H9 (cell line): ENCODE data around the gene RBM19. TPM values are rescaled to one million over a fixed set of nuclear protein-coding genes. Genes with fewer than 3 reads are reported as not detected.

Experiments
- DNase-seq: peaks from one replicate; pipeline ENCODE4 v3.0.0-alpha.2; 2017
- H2AFZ ChIP-seq: one replicate; pipeline ENCODE4 v1.6.1; 2013; ENCODE audit warnings: mild to moderate bottlenecking, low read length, control low read depth, moderate library complexity
- H2AK5ac ChIP-seq: 2 replicates; pipeline ENCODE4 v1.6.1; 2013; ENCODE audit warnings: low read length, control low read depth, mixed read lengths; ENCODE audit not compliant: insufficient read length
- H2BK120ac ChIP-seq: one replicate; pipeline ENCODE4 v1.6.1; 2013; ENCODE audit warnings: low read depth, mild to moderate bottlenecking, low read length, control low read depth, inconsistent platforms; ENCODE audit not compliant: poor library complexity, severe bottlenecking
- H2BK12ac ChIP-seq: 2 replicates; pipeline ENCODE4 v1.6.1; 2013; ENCODE audit warnings: low read length, control low read depth, mixed read lengths, low read depth; ENCODE audit not compliant: insufficient read length
- H2BK15ac ChIP-seq: 2 replicates; pipeline ENCODE4 v1.6.1; 2013; ENCODE audit warnings: low read depth, low read length, control low read depth
- H2BK20ac ChIP-seq: one replicate; pipeline ENCODE4 v1.6.1; 2013; ENCODE audit warnings: low read depth, mild to moderate bottlenecking, low read length, control low read depth, inconsistent platforms; ENCODE audit not compliant: poor library complexity, severe bottlenecking
- H2BK5ac ChIP-seq: 2 replicates; pipeline ENCODE4 v1.6.1; 2013; ENCODE audit warnings: low read length, control low read depth, mixed read lengths; ENCODE audit not compliant: insufficient read length
- H3K14ac ChIP-seq: 2 replicates; pipeline ENCODE4 v1.6.1; 2013; ENCODE audit warnings: low read length, control low read depth; ENCODE audit not compliant: insufficient read depth
- H3K18ac ChIP-seq: 2 replicates; pipeline ENCODE4 v1.6.1; 2013; ENCODE audit warnings: low read depth, mild to moderate bottlenecking, mixed read lengths, low read length, control low read depth; ENCODE audit not compliant: insufficient read length
- H3K23ac ChIP-seq: 2 replicates; pipeline ENCODE4 v1.6.1; 2013; ENCODE audit warnings: low read length, control low read depth, mixed read lengths, low read depth; ENCODE audit not compliant: insufficient read length
- H3K23me2 ChIP-seq: 2 replicates; pipeline ENCODE4 v1.6.1; 2013; ENCODE audit warnings: low read depth, mild to moderate bottlenecking, mixed read lengths, low read length, control low read depth; ENCODE audit not compliant: insufficient read length, poor library complexity, severe bottlenecking
- H3K27ac ChIP-seq: 2 replicates; pipeline ENCODE4 v1.5.1; 2013; ENCODE audit warnings: low read length, control low read depth, mixed read lengths, low read depth; ENCODE audit not compliant: insufficient read length
- H3K27me3 ChIP-seq: 2 replicates; pipeline ENCODE4 v1.6.1; 2013; ENCODE audit warnings: low read length, control low read depth, inconsistent platforms; ENCODE audit not compliant: insufficient read depth
- H3K4ac ChIP-seq: 2 replicates; pipeline ENCODE4 v1.6.1; 2013; ENCODE audit warnings: low read depth, mild to moderate bottlenecking, control low read depth, inconsistent platforms, low read length, moderate library complexity
- H3K4me1 ChIP-seq: 2 replicates; pipeline ENCODE4 v1.6.1; 2013; ENCODE audit warnings: low read length, control low read depth, inconsistent platforms; ENCODE audit not compliant: insufficient read depth
- H3K4me2 ChIP-seq: 2 replicates; pipeline ENCODE4 v1.6.1; 2013; ENCODE audit warnings: low read length, control low read depth, mixed read lengths; ENCODE audit not compliant: insufficient read length, insufficient read depth
- H3K56ac ChIP-seq: 2 replicates; pipeline ENCODE4 v1.6.1; 2013; ENCODE audit warnings: low read depth, mild to moderate bottlenecking, mixed read lengths, low read length, control low read depth; ENCODE audit not compliant: insufficient read length
- H3K79me1 ChIP-seq: 2 replicates; pipeline ENCODE4 v1.6.1; 2013; ENCODE audit warnings: low read depth, mild to moderate bottlenecking, moderate library complexity, low read length, control low read depth, inconsistent platforms; ENCODE audit not compliant: insufficient read depth, poor library complexity, severe bottlenecking
- H3K79me2 ChIP-seq: 2 replicates; pipeline ENCODE4 v1.6.1; 2013; ENCODE audit warnings: low read length, control low read depth, inconsistent platforms; ENCODE audit not compliant: insufficient read depth
- H3K9ac ChIP-seq: 2 replicates; pipeline ENCODE4 v1.6.1; 2013; ENCODE audit warnings: low read length, control low read depth, mixed read lengths; ENCODE audit not compliant: insufficient read length; ENCODE audit errors: extremely low read depth
- H3K9me3 ChIP-seq: one replicate; pipeline ENCODE4 v1.6.1; 2013; ENCODE audit warnings: low read depth, low read length, inconsistent platforms; ENCODE audit not compliant: control insufficient read depth
- H3T11ph ChIP-seq: one replicate; pipeline ENCODE4 v1.6.1; 2013; ENCODE audit warnings: mild to moderate bottlenecking, low read length, control low read depth, inconsistent platforms
- H4K20me1 ChIP-seq: one replicate; pipeline ENCODE4 v1.6.1; 2013; ENCODE audit not compliant: control insufficient read depth, insufficient read length, insufficient read depth
- H4K5ac ChIP-seq: 2 replicates; pipeline ENCODE4 v1.6.1; 2013; ENCODE audit warnings: low read depth, mild to moderate bottlenecking, mixed read lengths, low read length, control low read depth; ENCODE audit not compliant: insufficient read length
- H4K8ac ChIP-seq: replicated peaks from 2 replicates; pipeline ENCODE4 v1.6.1; 2013; ENCODE audit warnings: low read length, control low read depth, mixed read lengths, low read depth; ENCODE audit not compliant: insufficient read length
- H4K91ac ChIP-seq: 2 replicates; pipeline ENCODE4 v1.6.1; 2013; ENCODE audit warnings: low read depth, mild to moderate bottlenecking, moderate library complexity, mixed read lengths, low read length, control low read depth; ENCODE audit not compliant: insufficient read length
- H3K27ac Mint-ChIP-seq, 3 experiments: 2 replicates in 2 of 3; 3 replicates in 1 of 3; pipeline ENCODE4 v1.8.0; 2020 to 2021; ENCODE audit warnings: mixed read lengths in 3 of 3, mild to moderate bottlenecking in 1 of 3, moderate library complexity in 1 of 3
- H3K27me3 Mint-ChIP-seq: 2 replicates; pipeline ENCODE4 v1.8.0; 2021; ENCODE audit warnings: low read depth, mild to moderate bottlenecking, moderate library complexity, mixed read lengths
- H3K36me3 Mint-ChIP-seq, 3 experiments: 2 replicates in 2 of 3; 3 replicates in 1 of 3; pipeline ENCODE4 v1.8.0; 2020 to 2021; ENCODE audit warnings: low read depth in 3 of 3, mixed read lengths in 3 of 3; ENCODE audit not compliant: insufficient read depth in 1 of 3
- H3K4me1 Mint-ChIP-seq, 2 experiments: 2 replicates each; pipeline ENCODE4 v1.8.0; 2020; ENCODE audit warnings: mixed read lengths in 2 of 2
- H3K4me3 Mint-ChIP-seq, 2 experiments: 2 replicates in 1 of 2; 3 replicates in 1 of 2; pipeline ENCODE4 v1.8.0; 2020 to 2021; ENCODE audit warnings: mild to moderate bottlenecking in 2 of 2, mixed read lengths in 2 of 2, moderate library complexity in 1 of 2
- H3K9me3 Mint-ChIP-seq, 2 experiments: 2 replicates in 1 of 2; 3 replicates in 1 of 2; pipeline ENCODE4 v1.8.0; 2020; ENCODE audit warnings: mild to moderate bottlenecking in 2 of 2, mixed read lengths in 2 of 2, moderate library complexity in 1 of 2
- WGBS: extraction: QIAGEN DNeasy Blood & Tissue Kit; methylation state at CpG from one replicate; pipeline ENCODE4 v1.1.7; 2013; ENCODE audit warnings: missing lambda C conversion rate, low lambda C conversion rate, mixed read lengths; ENCODE audit not compliant: insufficient read length; ENCODE audit errors: extremely low coverage; 5-methylcytosine and 5-hydroxymethylcytosine counted together
- total RNA-seq: library from RNA; stranded (reverse); gene quantifications from 2 replicates; pipeline ENCODE4 v1.2.1, GENCODE V29; 2021
- TF ChIP-seq, protein P1 (sequence below): fragments of 200-600 bp; sonication (generic); conservative IDR thresholded peaks from 3 replicates; pipeline ENCODE4 v1.8.0; 2021; ENCODE audit warnings: antibody characterized with exemption, mild to moderate bottlenecking

The RBM19 gene
- total RNA-seq, 1 experiment from 2014 or later, result 32.2 TPM

DNA sequence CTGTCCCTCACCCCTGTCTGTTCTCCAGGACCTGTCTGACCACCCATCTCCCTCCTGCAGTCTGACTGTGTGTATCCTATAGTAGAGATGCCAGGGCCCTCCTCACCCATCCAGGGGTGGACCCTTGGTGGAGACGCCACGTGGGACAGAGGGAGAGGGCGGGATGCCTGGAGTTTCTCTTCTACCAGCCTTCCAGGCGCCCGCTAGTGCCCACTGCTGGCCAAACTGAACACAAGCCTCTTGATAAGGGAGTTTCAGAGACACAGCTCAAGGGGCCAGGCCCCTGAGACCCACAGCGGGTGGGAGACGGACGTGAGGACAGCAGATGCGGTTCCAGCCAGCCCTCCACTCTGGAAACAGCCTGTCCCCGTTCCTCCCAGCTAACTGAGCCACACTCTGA, 147.3 kb downstream of the RBM19 start:
- Histone ChIP-seq H3K27ac (no peak overlapping the region), H2BK20ac (no peak overlapping the region)

More for the DNA sequence above, 147.3 kb downstream of the RBM19 start:
- H4K5ac ChIP-seq, result no peak overlapping the region
- Mint-ChIP-seq H3K9me3 (no peaks in the 10 kb centered on the region; a peak in 1 of 5 replicates), H3K4me3 (no peak overlapping the region), H3K27me3 (no peaks in the 10 kb centered on the region; the same call in none of the 2 replicates), H3K36me3 (peaks cover 0 to 15% (median 0%) of the 10 kb centered on the region in 3 experiments; a peak in 5 of 7 replicates), H3K27ac (peak overlapping the region in 1 of 3 experiments; percentile 76; a peak in 1 of 7 replicates), H3K4me1 (peaks cover 14 to 31% of the 10 kb centered on the region in 2 experiments)
- no peaks in the 10 kb centered on the region for H3K4me1 ChIP-seq
- no peak overlapping the region for H2BK15ac ChIP-seq
- no peak overlapping the region for H3K23ac ChIP-seq
- H3K4ac ChIP-seq, result no peak overlapping the region
- no peak overlapping the region for H3K4me2 ChIP-seq
- no peaks in the 10 kb centered on the region for H3K9me3 ChIP-seq
- no peak overlapping the region for H4K91ac ChIP-seq
- H3K14ac ChIP-seq, result peak overlapping the region; percentile 30; the same call in 1 of the 2 replicates
- no peak overlapping the region for H3K56ac ChIP-seq
- H3K79me1 ChIP-seq, result no peaks in the 10 kb centered on the region
- H3T11ph ChIP-seq, result no peak overlapping the region
- no peak overlapping the region for H2BK12ac ChIP-seq
- no peak overlapping the region for H3K9ac ChIP-seq
- TF ChIP-seq, protein P1, sequence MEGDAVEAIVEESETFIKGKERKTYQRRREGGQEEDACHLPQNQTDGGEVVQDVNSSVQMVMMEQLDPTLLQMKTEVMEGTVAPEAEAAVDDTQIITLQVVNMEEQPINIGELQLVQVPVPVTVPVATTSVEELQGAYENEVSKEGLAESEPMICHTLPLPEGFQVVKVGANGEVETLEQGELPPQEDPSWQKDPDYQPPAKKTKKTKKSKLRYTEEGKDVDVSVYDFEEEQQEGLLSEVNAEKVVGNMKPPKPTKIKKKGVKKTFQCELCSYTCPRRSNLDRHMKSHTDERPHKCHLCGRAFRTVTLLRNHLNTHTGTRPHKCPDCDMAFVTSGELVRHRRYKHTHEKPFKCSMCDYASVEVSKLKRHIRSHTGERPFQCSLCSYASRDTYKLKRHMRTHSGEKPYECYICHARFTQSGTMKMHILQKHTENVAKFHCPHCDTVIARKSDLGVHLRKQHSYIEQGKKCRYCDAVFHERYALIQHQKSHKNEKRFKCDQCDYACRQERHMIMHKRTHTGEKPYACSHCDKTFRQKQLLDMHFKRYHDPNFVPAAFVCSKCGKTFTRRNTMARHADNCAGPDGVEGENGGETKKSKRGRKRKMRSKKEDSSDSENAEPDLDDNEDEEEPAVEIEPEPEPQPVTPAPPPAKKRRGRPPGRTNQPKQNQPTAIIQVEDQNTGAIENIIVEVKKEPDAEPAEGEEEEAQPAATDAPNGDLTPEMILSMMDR, result peak; percentile 87
- no peak overlapping the region for H3K18ac ChIP-seq
- WGBS, result no CpG with 5 or more reads among the region's 10 CpGs
- H2BK120ac ChIP-seq, result no peak overlapping the region
- H2AK5ac ChIP-seq, result no peak overlapping the region
- H3K79me2 ChIP-seq, result no peaks in the 10 kb centered on the region
- no peaks in the 10 kb centered on the region for H4K20me1 ChIP-seq
- DNase-seq, result peak; percentile 84
- no peaks in the 10 kb centered on the region for H3K23me2 ChIP-seq
- H3K27me3 ChIP-seq, result no peaks in the 10 kb centered on the region
- H4K8ac ChIP-seq, result no peak overlapping the region
- H2BK5ac ChIP-seq, result no peak overlapping the region
- no peak overlapping the region for H2AFZ ChIP-seq
